Uterus (tissue), 2 donors: ENCODE data around the gene HADH.

Source experiments
- POLR2A ChIP-seq, 2 donors: fragments of 450-650 bp; IDR thresholded peaks; one replicate each; pipeline ENCODE4 v1.6.1; 2016; ENCODE audit warnings: antibody characterized with exemption in 2 of 2, mild to moderate bottlenecking in 1 of 2, moderate library complexity in 1 of 2
- TF ChIP-seq, protein P1 (sequence below), 4 experiments: fragments of 200-600 bp in 2 of 4; fragments of 450-650 bp in 2 of 4; sonication (generic) in 2 of 4; IDR thresholded peaks; one replicate each; pipeline ENCODE4 v1.5.1; 2016 to 2019; ENCODE audit warnings: antibody characterized with exemption in 4 of 4, mild to moderate bottlenecking in 2 of 4, moderate library complexity in 1 of 4

GRCh38 chr4:108060164-108060563, 70.5 kb downstream of the HADH start:
- TF ChIP-seq, protein P1, sequence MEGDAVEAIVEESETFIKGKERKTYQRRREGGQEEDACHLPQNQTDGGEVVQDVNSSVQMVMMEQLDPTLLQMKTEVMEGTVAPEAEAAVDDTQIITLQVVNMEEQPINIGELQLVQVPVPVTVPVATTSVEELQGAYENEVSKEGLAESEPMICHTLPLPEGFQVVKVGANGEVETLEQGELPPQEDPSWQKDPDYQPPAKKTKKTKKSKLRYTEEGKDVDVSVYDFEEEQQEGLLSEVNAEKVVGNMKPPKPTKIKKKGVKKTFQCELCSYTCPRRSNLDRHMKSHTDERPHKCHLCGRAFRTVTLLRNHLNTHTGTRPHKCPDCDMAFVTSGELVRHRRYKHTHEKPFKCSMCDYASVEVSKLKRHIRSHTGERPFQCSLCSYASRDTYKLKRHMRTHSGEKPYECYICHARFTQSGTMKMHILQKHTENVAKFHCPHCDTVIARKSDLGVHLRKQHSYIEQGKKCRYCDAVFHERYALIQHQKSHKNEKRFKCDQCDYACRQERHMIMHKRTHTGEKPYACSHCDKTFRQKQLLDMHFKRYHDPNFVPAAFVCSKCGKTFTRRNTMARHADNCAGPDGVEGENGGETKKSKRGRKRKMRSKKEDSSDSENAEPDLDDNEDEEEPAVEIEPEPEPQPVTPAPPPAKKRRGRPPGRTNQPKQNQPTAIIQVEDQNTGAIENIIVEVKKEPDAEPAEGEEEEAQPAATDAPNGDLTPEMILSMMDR (IDR thresholded peaks at IDR 0.05) = no peak
- TF ChIP-seq POLR2A (IDR thresholded peaks at IDR 0.05) = no peak
